GM12801 (cell line): ENCODE data around the gene SERPIND1.

ENCODE experiments used
- CTCF ChIP-seq: IDR thresholded peaks from one replicate; pipeline ENCODE4 v1.5.1; 2011; ENCODE audit warnings: control low read depth; ENCODE audit not compliant: insufficient read length; ENCODE audit errors: extremely low read depth

The SERPIND1 gene

GRCh38 chr22:20774882-20775281, 969 bp downstream of the SERPIND1 start:
- TF ChIP-seq CTCF = no peak

- TF ChIP-seq CTCF = no peak
Measured at GRCh38 chr22:20775342-20775895, 1.5 kb downstream of the SERPIND1 start.

GRCh38 chr22:20776624-20777405, 2.9 kb downstream of the SERPIND1 start:
- no peak for TF ChIP-seq CTCF

GRCh38 chr22:20777420-20778177, 3.7 kb downstream of the SERPIND1 start:
- no peak for TF ChIP-seq CTCF

- TF ChIP-seq CTCF = no peak
Measured at GRCh38 chr22:20779014-20779817, 5.3 kb downstream of the SERPIND1 start.

- no peak for TF ChIP-seq CTCF
Measured at GRCh38 chr22:20779818-20780158, 5.9 kb downstream of the SERPIND1 start.
